ENCODE measurements around the gene PARD3. TPM values are rescaled to one million over a fixed set of nuclear protein-coding genes. Genes with fewer than 3 reads are reported as not detected.

PARD3 gene
- polyA plus RNA-seq, 3 donors, result 0.51 TPM; not detected in 2

DNA sequence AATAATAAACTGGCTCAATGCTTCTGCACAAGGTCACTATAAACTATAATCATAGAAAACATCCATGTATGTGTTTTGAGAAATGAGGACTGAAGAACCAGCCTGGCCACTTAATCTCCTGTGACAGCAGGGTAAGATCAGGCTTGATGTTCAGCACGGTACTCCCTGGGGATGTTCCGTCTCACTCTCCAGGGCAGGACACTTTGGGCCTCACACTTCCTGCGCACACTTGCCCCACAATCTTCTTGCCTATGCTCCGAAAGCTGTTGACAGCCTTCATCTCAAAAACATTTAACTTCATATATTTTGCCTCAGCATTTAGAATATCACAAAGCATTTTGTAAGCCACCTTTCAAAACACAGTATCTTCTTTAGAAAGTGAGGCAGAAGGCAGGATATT is 92.7 kb downstream of the PARD3 start:
- TF ChIP-seq, protein P1, sequence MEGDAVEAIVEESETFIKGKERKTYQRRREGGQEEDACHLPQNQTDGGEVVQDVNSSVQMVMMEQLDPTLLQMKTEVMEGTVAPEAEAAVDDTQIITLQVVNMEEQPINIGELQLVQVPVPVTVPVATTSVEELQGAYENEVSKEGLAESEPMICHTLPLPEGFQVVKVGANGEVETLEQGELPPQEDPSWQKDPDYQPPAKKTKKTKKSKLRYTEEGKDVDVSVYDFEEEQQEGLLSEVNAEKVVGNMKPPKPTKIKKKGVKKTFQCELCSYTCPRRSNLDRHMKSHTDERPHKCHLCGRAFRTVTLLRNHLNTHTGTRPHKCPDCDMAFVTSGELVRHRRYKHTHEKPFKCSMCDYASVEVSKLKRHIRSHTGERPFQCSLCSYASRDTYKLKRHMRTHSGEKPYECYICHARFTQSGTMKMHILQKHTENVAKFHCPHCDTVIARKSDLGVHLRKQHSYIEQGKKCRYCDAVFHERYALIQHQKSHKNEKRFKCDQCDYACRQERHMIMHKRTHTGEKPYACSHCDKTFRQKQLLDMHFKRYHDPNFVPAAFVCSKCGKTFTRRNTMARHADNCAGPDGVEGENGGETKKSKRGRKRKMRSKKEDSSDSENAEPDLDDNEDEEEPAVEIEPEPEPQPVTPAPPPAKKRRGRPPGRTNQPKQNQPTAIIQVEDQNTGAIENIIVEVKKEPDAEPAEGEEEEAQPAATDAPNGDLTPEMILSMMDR (IDR thresholded peaks at IDR 0.05), result no peak
- no peaks in the 10 kb centered on the region for H3K4me1 Mint-ChIP-seq
- peaks cover 32 to 78% (median 58%) of the 10 kb centered on the region in 3 donors for H3K27me3 Mint-ChIP-seq (ENCODE audit: low read depth in 3 of 3)
- no peaks in the 10 kb centered on the region for H3K36me3 Mint-ChIP-seq
- DNase-seq, result no peak
- no peak overlapping the region for H3K9ac ChIP-seq (ENCODE audit: insufficient read depth, low read length, poor library complexity, severe bottlenecking)
- H3K4me1 ChIP-seq (ENCODE audit: control insufficient read depth in 1 of 2, insufficient read depth in 2 of 2, low read length in 2 of 2), result no peaks in the 10 kb centered on the region
- H3K9me3 Mint-ChIP-seq, result peaks cover 0 to 4% (median 0%) of the 10 kb centered on the region in 7 donors
- no peak overlapping the region for H3K4me2 ChIP-seq (replicated peaks; ENCODE audit: extremely low read depth, low read length, poor library complexity, severe bottlenecking)
- no peak overlapping the region for H3K4me3 Mint-ChIP-seq
- H3K27me3 ChIP-seq (ENCODE audit: control insufficient read depth in 2 of 2, insufficient read depth in 2 of 2, low read length in 2 of 2), result peaks cover 9 to 37% of the 10 kb centered on the region in 2 donors
- WGBS (ENCODE audit: insufficient coverage), result 71% methylated on average over 2 of the region's 4 CpGs
- no peaks in the 10 kb centered on the region for H3K36me3 ChIP-seq (replicated peaks in 1 of 2; ENCODE audit: control insufficient read depth in 1 of 2, insufficient read depth in 2 of 2, low read length in 2 of 2)
- no peaks in the 10 kb centered on the region for H3K9me3 ChIP-seq (replicated peaks in 1 of 2; ENCODE audit: control insufficient read depth in 1 of 2, insufficient read depth in 1 of 2, low read length in 2 of 2)
- H3K27ac Mint-ChIP-seq, result no peak overlapping the region
- no peaks in the 10 kb centered on the region for H4K20me1 ChIP-seq (ENCODE audit: insufficient read depth, low read length)
- no peak overlapping the region for H2AFZ ChIP-seq (ENCODE audit: insufficient read depth, low read depth, low read length, poor library complexity, severe bottlenecking)
- no peaks in the 10 kb centered on the region for H3K79me2 ChIP-seq (ENCODE audit: insufficient read depth, low read length)
- H3K27ac ChIP-seq (ENCODE audit: low read depth in 1 of 2, low read length in 2 of 2), result no peak overlapping the region
- intact Hi-C loops (cut with micrococcal nuclease), result no loop called here
- no peak overlapping the region for H3K4me3 ChIP-seq (replicated peaks in 1 of 3; ENCODE audit: low read depth in 2 of 3, low read length in 3 of 3)

DNA sequence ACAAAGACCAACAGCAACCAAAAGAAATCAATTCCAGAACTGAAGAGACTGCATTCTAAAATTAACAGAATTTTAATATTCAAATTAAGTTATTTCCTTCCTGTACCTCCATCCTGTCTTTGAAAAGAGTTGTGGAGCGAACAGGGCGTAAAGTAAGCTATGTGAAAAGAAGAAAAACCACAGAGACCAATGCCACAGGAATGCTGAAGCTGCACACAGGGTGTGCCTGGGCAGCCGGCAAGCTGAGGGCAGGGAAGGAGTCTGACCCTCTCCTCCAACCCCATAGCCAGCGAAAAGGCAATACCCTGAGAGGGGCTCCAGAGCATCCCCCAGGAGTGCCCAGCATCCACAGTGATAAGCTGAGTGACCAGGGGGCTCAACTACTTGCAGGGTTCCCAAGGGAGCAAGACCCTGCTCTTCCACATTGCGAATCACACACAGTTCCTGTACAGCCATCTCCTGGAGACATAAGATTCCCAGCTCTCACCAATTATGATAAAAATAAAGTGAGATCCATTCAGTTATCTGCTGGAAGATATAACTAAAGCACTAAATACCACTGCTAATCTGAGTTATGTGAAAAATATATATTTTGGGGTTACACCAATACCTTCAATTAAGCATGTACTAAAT is 93.8 kb downstream of the PARD3 start:
- no peak overlapping the region for H3K27ac Mint-ChIP-seq
- H3K79me2 ChIP-seq (ENCODE audit: insufficient read depth, low read length), result no peaks in the 10 kb centered on the region
- peaks cover 1% of the 10 kb centered on the region for H3K4me1 Mint-ChIP-seq
- no peaks in the 10 kb centered on the region for H3K4me1 ChIP-seq (ENCODE audit: control insufficient read depth in 1 of 2, insufficient read depth in 2 of 2, low read length in 2 of 2)
- intact Hi-C loops (cut with micrococcal nuclease), result no loop called here
- no peaks in the 10 kb centered on the region for H3K36me3 ChIP-seq (replicated peaks in 1 of 2; ENCODE audit: control insufficient read depth in 1 of 2, insufficient read depth in 2 of 2, low read length in 2 of 2)
- no peaks in the 10 kb centered on the region for H4K20me1 ChIP-seq (ENCODE audit: insufficient read depth, low read length)
- H3K4me3 ChIP-seq (replicated peaks in 1 of 3; ENCODE audit: low read depth in 2 of 3, low read length in 3 of 3), result no peak overlapping the region
- H2AFZ ChIP-seq (ENCODE audit: insufficient read depth, low read depth, low read length, poor library complexity, severe bottlenecking), result no peak overlapping the region
- no peak for DNase-seq
- peaks cover 10 to 39% of the 10 kb centered on the region in 2 donors for H3K27me3 ChIP-seq (ENCODE audit: control insufficient read depth in 2 of 2, insufficient read depth in 2 of 2, low read length in 2 of 2)
- no peak overlapping the region for H3K9ac ChIP-seq (ENCODE audit: insufficient read depth, low read length, poor library complexity, severe bottlenecking)
- no peaks in the 10 kb centered on the region for H3K36me3 Mint-ChIP-seq
- WGBS (ENCODE audit: insufficient coverage), result 40% methylated on average over 1 of the region's 5 CpGs
- H3K9me3 ChIP-seq (replicated peaks in 1 of 2; ENCODE audit: control insufficient read depth in 1 of 2, insufficient read depth in 1 of 2, low read length in 2 of 2), result no peaks in the 10 kb centered on the region
- H3K4me3 Mint-ChIP-seq, result peak overlapping the region in 1 of 2 donors; percentile 51
- no peak overlapping the region for H3K27ac ChIP-seq (ENCODE audit: low read depth in 1 of 2, low read length in 2 of 2)
- H3K27me3 Mint-ChIP-seq (ENCODE audit: low read depth in 3 of 3), result peaks cover 31 to 75% (median 59%) of the 10 kb centered on the region in 3 donors
- TF ChIP-seq, protein P1 (IDR thresholded peaks at IDR 0.05), result no peak
- H3K9me3 Mint-ChIP-seq, result peaks cover 0 to 4% (median 0%) of the 10 kb centered on the region in 7 donors
- H3K4me2 ChIP-seq (replicated peaks; ENCODE audit: extremely low read depth, low read length, poor library complexity, severe bottlenecking), result no peak overlapping the region

Measured in CD14-positive monocyte (primary cell).